Activated CD4-positive, alpha-beta T cell treated with anti-CD3 and anti-CD28 coated beads, Interleukin-2, amount 10 ng/mL, durations not matched to agents 7 days and 5 days (primary cell): ENCODE results near the gene DCAF15. TPM values are rescaled to one million over a fixed set of nuclear protein-coding genes. Genes with fewer than 3 reads are reported as not detected.

ENCODE experiments used
- CTCF ChIA-PET: fragments of 350-600 bp; sonication (Branson Sonifier 250); formaldehyde crosslinking; loops from one replicate; lab custom pipeline; 2021; ENCODE audit warnings: antibody characterized with exemption; lab: Charles Lee
- POLR2A ChIA-PET: fragments of 350-600 bp; sonication (Branson Sonifier 250); formaldehyde crosslinking; loops from one replicate; lab custom pipeline; 2021; ENCODE audit warnings: antibody characterized with exemption; lab: Charles Lee
- DNase-seq: peaks from one replicate; pipeline ENCODE4 v3.0.0-alpha.2; 2020
- H3K27ac Mint-ChIP-seq: one replicate; pipeline ENCODE4 v1.8.0; 2021; ENCODE audit warnings: mild to moderate bottlenecking, moderate library complexity, mixed read lengths
- H3K27me3 Mint-ChIP-seq: one replicate; pipeline ENCODE4 v1.8.0; 2021; ENCODE audit warnings: mixed read lengths
- H3K36me3 Mint-ChIP-seq: one replicate; pipeline ENCODE4 v1.8.0; 2021; ENCODE audit warnings: low read depth, mixed read lengths
- H3K4me1 Mint-ChIP-seq: one replicate; pipeline ENCODE4 v1.8.0; 2021; ENCODE audit warnings: mixed read lengths
- H3K4me3 Mint-ChIP-seq: one replicate; pipeline ENCODE4 v1.8.0; 2021; ENCODE audit warnings: mild to moderate bottlenecking, moderate library complexity, mixed read lengths
- H3K9me3 Mint-ChIP-seq: one replicate; pipeline ENCODE4 v1.8.0; 2021; ENCODE audit warnings: mixed read lengths
- total RNA-seq, 2 experiments: library from RNA; stranded (reverse); gene quantifications; one replicate each; pipeline ENCODE4 v1.2.3, GENCODE V29; 2021

Gene DCAF15
- total RNA-seq, 2 experiments from 2014 or later = 80.3 to 85.4 TPM

- no peaks in the 10 kb centered on the region for H3K9me3 Mint-ChIP-seq
- H3K27me3 Mint-ChIP-seq = no peaks in the 10 kb centered on the region
- H3K4me1 Mint-ChIP-seq = peaks cover 23% of the 10 kb centered on the region
- H3K4me3 Mint-ChIP-seq = no peak overlapping the region
- DNase-seq = no peak
- ChIA-PET POLR2A (no interaction called here), CTCF (interaction anchor here (0.5 to 1.3 kb wide), 2 partner anchors 22 to 129 kb away, joined by 4 read pairs; no protein-coding TSS in a partner anchor)
- H3K36me3 Mint-ChIP-seq = peaks cover 14% of the 10 kb centered on the region
- no peak overlapping the region for H3K27ac Mint-ChIP-seq
Observed at GRCh38 chr19:13975870-13976269, 23.6 kb downstream of the DCAF15 start.

- no peaks in the 10 kb centered on the region for H3K27me3 Mint-ChIP-seq
- no peak overlapping the region for H3K4me3 Mint-ChIP-seq
- no peak for DNase-seq
- peaks cover 14% of the 10 kb centered on the region for H3K36me3 Mint-ChIP-seq
- H3K4me1 Mint-ChIP-seq = peaks cover 27% of the 10 kb centered on the region
- CTCF ChIA-PET = interaction anchor here (0.6 kb wide), 1 partner anchor 140 kb away, joined by 4 read pairs; no protein-coding TSS in a partner anchor
- H3K9me3 Mint-ChIP-seq = no peaks in the 10 kb centered on the region
- POLR2A ChIA-PET = no interaction called here
- H3K27ac Mint-ChIP-seq = no peak overlapping the region
Observed at GRCh38 chr19:13976446-13976845, 24.1 kb downstream of the DCAF15 start.

DNA sequence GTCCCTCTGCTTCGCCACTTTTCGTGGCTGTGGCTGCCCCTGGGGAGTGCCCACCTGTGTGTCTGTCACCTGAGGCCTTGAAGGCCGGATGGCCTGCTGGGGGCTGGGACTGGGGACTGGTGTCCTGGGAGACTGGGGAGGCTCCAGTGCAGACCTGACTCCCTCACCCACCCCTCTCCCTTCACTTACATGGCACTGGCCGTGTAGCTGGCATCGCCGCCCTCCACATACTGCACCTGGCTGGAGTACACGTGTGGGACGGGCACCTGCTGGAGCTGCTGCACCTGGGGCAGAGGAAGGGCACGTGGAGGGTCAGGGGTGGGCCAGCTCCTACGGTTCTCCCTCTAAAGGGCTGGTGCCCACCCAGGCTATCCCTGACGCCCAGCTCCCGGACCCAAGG is 25.5 kb downstream of the DCAF15 start:
- H3K4me3 Mint-ChIP-seq = no peak overlapping the region
- CTCF ChIA-PET = no interaction called here
- no peak overlapping the region for H3K27ac Mint-ChIP-seq
- H3K4me1 Mint-ChIP-seq = peaks cover 41% of the 10 kb centered on the region
- DNase-seq = no peak
- H3K27me3 Mint-ChIP-seq = no peaks in the 10 kb centered on the region
- POLR2A ChIA-PET = no interaction called here
- H3K9me3 Mint-ChIP-seq = no peaks in the 10 kb centered on the region
- peaks cover 18% of the 10 kb centered on the region for H3K36me3 Mint-ChIP-seq

DNA sequence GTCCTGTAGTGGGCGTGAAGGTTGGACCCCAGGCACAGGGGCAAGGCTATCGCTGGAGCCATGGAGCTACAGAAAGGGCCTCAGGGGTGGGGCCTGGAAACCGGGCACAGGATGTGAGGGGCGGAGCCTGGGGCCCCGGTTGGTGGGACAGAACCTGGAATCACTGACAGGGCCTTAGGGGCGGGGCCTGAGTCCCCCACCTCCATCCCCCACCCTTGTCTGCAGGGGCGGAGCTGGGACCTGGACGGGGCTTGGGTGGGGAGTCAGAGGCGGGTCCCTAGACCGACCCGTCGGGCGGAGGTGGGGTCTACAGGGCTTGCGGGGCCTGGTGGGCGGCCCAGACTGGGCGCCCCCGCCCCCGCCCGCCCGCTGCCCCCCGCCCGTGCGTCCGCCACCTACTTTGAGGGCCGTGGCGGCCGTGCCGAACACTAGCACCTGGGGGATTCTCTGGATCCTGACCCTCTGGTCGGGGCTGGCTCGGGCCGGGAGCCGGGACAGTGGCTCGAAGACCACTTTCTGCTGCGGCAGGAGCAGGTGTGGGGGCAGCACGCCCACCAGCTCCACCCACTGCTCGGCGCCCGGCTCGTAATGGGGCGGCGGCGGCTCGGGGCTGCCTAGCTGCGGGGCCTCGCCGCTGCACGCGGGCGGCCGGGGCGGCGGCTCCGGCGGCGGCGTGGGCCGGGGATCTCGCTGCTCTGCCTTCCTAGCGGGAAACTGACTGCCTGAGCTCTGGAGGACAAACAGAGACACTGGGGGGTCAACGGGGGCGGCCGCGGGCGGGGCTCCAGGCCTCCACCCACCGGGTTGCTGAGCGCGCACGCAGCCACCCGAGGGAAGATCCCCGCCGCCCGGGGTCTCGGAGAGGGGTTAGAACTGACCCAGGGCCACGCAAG is 26.3 kb downstream of the DCAF15 start:
- H3K27ac Mint-ChIP-seq = no peak overlapping the region

GRCh38 chr19:13979244-13979615 is 26.9 kb downstream of the DCAF15 start:
- POLR2A ChIA-PET = interaction anchor here (0.9 kb wide), 1 partner anchor 62 kb away, joined by 8 read pairs; no protein-coding TSS in a partner anchor
- H3K9me3 Mint-ChIP-seq = no peaks in the 10 kb centered on the region
- peak overlapping the region; percentile 75 for H3K27ac Mint-ChIP-seq
- H3K4me1 Mint-ChIP-seq = peaks cover 45% of the 10 kb centered on the region
- peaks cover 14% of the 10 kb centered on the region for H3K36me3 Mint-ChIP-seq
- no peak overlapping the region for H3K4me3 Mint-ChIP-seq
- no peaks in the 10 kb centered on the region for H3K27me3 Mint-ChIP-seq
- no peak for DNase-seq
- CTCF ChIA-PET = interaction anchor here (1.0 kb wide), 1 partner anchor 9 kb away, joined by 5 read pairs; no protein-coding TSS in a partner anchor

More for the DNA sequence above, 26.3 kb downstream of the DCAF15 start:
- no peak overlapping the region for H3K4me3 Mint-ChIP-seq
- POLR2A ChIA-PET = interaction anchor here (0.9 kb wide), 1 partner anchor 61 kb away, joined by 8 read pairs; no protein-coding TSS in a partner anchor
- peaks cover 17% of the 10 kb centered on the region for H3K36me3 Mint-ChIP-seq
- H3K27me3 Mint-ChIP-seq = no peaks in the 10 kb centered on the region
- no peak for DNase-seq
- no peaks in the 10 kb centered on the region for H3K9me3 Mint-ChIP-seq
- H3K4me1 Mint-ChIP-seq = peaks cover 45% of the 10 kb centered on the region
- CTCF ChIA-PET = interaction anchor here (0.8 to 1.0 kb wide), 2 partner anchors 8 to 16 kb away, joined by 3 to 5 read pairs; no protein-coding TSS in a partner anchor

DNA sequence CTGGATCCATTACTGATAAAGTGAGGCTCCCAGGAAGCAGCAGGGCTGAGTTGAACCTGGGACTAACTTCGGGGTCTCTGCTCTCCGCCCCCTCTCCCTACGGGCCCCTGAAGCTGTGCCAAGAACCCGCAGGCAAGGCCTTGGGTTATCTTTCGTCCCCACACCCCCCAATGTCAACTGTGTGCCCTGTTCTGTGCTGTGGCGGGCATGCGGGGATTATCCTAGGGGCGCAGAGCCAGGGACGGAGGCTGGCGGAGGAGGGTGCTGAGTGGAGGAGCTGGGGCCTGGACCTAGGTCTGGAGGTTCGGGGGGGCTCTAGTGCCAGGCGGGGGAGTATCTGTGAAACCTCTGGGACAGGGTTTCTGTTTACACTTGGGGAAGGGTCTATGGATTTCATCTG is 27.4 kb downstream of the DCAF15 start:
- Mint-ChIP-seq H3K4me1 (peaks cover 45% of the 10 kb centered on the region), H3K36me3 (peaks cover 10% of the 10 kb centered on the region), H3K27ac (peak overlapping the region; percentile 75), H3K27me3 (no peaks in the 10 kb centered on the region), H3K4me3 (no peak overlapping the region), H3K9me3 (no peaks in the 10 kb centered on the region)
- no peak for DNase-seq
- POLR2A ChIA-PET = interaction anchor here (0.9 kb wide), 1 partner anchor 62 kb away, joined by 8 read pairs; no protein-coding TSS in a partner anchor
- CTCF ChIA-PET = interaction anchor here (1.0 kb wide), 1 partner anchor 9 kb away, joined by 5 read pairs; no protein-coding TSS in a partner anchor

DNA sequence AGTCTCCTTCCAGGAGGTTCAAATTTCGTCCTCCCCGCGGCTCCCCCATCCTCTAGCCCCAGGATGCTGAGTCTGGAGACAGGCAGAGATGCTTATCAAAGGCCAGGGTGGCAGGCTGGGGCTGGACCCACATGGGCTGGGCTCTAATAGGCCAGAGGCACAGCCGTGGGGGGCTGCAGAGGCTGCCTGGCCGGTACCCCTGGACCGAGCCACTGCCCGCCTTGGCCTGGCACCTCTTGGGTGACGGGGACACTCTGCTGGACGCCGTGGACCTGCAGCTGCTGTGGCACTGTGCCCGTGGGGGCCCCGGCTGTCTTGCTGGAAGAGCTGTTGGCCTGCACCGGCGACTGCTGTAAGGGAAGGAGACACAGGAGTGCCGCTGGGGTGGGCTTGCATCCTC is 28.0 kb downstream of the DCAF15 start:
- ChIA-PET POLR2A (no interaction called here), CTCF (no interaction called here)
- no peak overlapping the region for H3K27ac Mint-ChIP-seq
- H3K27me3 Mint-ChIP-seq = no peaks in the 10 kb centered on the region
- peaks cover 10% of the 10 kb centered on the region for H3K36me3 Mint-ChIP-seq
- no peaks in the 10 kb centered on the region for H3K9me3 Mint-ChIP-seq
- no peak overlapping the region for H3K4me3 Mint-ChIP-seq
- DNase-seq = no peak
- peaks cover 51% of the 10 kb centered on the region for H3K4me1 Mint-ChIP-seq

GRCh38 chr19:13981021-13981420 is 28.7 kb downstream of the DCAF15 start:
- CTCF ChIA-PET = interaction anchor here (1.0 kb wide), 1 partner anchor 17 kb away, joined by 3 read pairs; no protein-coding TSS in a partner anchor
- no peak for DNase-seq
- peak overlapping the region; percentile 69 for H3K27ac Mint-ChIP-seq
- peaks cover 10% of the 10 kb centered on the region for H3K36me3 Mint-ChIP-seq
- POLR2A ChIA-PET = no interaction called here
- peaks cover 58% of the 10 kb centered on the region for H3K4me1 Mint-ChIP-seq
- no peaks in the 10 kb centered on the region for H3K27me3 Mint-ChIP-seq
- H3K9me3 Mint-ChIP-seq = no peaks in the 10 kb centered on the region
- no peak overlapping the region for H3K4me3 Mint-ChIP-seq

DNA sequence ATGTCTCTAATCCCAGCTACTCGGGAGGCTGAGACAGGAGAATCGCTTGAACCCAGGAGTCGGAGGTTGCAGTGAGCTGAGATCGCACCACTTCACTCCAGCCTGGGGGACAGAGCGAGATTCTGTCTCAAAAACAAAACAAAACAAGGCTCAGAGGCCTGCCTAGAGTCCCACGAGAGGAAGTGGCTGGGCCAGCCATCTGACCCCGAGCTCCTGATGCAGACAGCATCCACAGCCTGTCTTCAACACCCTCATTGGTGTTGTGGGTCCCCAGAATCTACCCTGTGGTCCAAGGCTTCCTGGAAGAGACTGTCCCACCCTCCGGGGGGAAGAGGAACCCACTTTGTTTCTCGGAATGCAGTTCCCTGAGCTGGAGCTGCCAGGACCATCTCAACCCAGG is 29.2 kb downstream of the DCAF15 start:
- CTCF ChIA-PET = interaction anchor here (0.6 to 1.0 kb wide), 2 partner anchors 17 to 113 kb away, joined by 3 read pairs; no protein-coding TSS in a partner anchor
- POLR2A ChIA-PET = no interaction called here

GRCh38 chr19:13981988-13982501 is 29.7 kb downstream of the DCAF15 start:
- H3K27ac Mint-ChIP-seq = peak overlapping the region; percentile 31
- H3K27me3 Mint-ChIP-seq = no peaks in the 10 kb centered on the region
- ChIA-PET POLR2A (no interaction called here), CTCF (interaction anchor here (0.6 to 1.0 kb wide), 2 partner anchors 16 to 113 kb away, joined by 3 read pairs; no protein-coding TSS in a partner anchor)
- peaks cover 10% of the 10 kb centered on the region for H3K36me3 Mint-ChIP-seq
- H3K4me1 Mint-ChIP-seq = peaks cover 68% of the 10 kb centered on the region
- DNase-seq = no peak
- H3K4me3 Mint-ChIP-seq = no peak overlapping the region
- no peaks in the 10 kb centered on the region for H3K9me3 Mint-ChIP-seq

More for the DNA sequence above, 29.2 kb downstream of the DCAF15 start:
- Mint-ChIP-seq H3K4me1 (peaks cover 63% of the 10 kb centered on the region), H3K4me3 (no peak overlapping the region), H3K27me3 (no peaks in the 10 kb centered on the region), H3K36me3 (peaks cover 10% of the 10 kb centered on the region), H3K9me3 (no peaks in the 10 kb centered on the region), H3K27ac (peak overlapping the region; percentile 69)
- no peak for DNase-seq

- Mint-ChIP-seq H3K4me3 (no peak overlapping the region), H3K36me3 (peaks cover 10% of the 10 kb centered on the region), H3K9me3 (no peaks in the 10 kb centered on the region), H3K27ac (peak overlapping the region; percentile 50), H3K4me1 (peaks cover 76% of the 10 kb centered on the region), H3K27me3 (no peaks in the 10 kb centered on the region)
- ChIA-PET POLR2A (no interaction called here), CTCF (no interaction called here)
- no peak for DNase-seq
Observed at GRCh38 chr19:13982773-13983172, 30.5 kb downstream of the DCAF15 start.

DNA sequence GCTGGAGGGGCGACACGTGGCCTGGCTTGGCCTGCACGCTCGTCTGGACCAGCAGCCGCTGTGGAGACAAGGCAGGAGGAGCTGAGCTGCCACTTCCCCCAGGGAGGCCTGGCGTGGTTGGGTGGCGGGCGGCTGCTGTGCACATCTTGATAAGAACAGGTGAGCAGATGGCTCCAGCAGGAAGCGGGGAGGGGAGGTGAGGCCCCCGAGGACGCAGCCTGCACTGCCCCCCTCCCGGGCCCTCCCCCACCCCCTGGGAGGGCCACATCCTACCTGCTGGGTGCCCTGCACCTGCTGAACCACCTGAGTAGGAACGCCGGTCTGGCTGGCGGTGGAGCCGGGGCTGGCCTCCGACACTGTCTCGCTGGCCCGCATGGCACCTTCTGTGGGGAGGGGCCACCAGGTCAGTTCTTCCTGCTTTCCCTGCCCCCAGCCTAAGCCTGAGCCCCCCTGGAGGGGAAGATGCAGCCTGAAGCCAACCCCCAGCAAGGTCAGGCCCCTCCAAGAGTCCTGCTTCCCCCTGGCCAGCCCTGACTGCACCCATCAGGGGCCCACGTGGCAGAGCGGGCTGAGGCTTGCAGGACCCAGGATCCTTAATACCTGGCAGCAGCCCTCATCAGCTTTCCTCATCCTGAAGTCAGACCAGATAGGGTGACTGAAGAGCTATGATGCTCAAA is 31.0 kb downstream of the DCAF15 start:
- no peaks in the 10 kb centered on the region for H3K9me3 Mint-ChIP-seq
- H3K27ac Mint-ChIP-seq = peak overlapping the region; percentile 50
- CTCF ChIA-PET = no interaction called here
- peak; percentile 34 for DNase-seq
- POLR2A ChIA-PET = no interaction called here
- peaks cover 12% of the 10 kb centered on the region for H3K36me3 Mint-ChIP-seq
- H3K4me1 Mint-ChIP-seq = peaks cover 78% of the 10 kb centered on the region
- H3K4me3 Mint-ChIP-seq = no peak overlapping the region
- H3K27me3 Mint-ChIP-seq = no peaks in the 10 kb centered on the region
